Measurements from ENCODE around the gene SPATS2L. TPM values are rescaled to one million over a fixed set of nuclear protein-coding genes. Genes with fewer than 3 reads are reported as not detected.

The SPATS2L gene
- total and polyA plus RNA-seq, 2 of the 13 experiments (the other 11 are each of a cell fraction or from before 2014, with no cell fraction given) = 154 to 212 TPM

DNA sequence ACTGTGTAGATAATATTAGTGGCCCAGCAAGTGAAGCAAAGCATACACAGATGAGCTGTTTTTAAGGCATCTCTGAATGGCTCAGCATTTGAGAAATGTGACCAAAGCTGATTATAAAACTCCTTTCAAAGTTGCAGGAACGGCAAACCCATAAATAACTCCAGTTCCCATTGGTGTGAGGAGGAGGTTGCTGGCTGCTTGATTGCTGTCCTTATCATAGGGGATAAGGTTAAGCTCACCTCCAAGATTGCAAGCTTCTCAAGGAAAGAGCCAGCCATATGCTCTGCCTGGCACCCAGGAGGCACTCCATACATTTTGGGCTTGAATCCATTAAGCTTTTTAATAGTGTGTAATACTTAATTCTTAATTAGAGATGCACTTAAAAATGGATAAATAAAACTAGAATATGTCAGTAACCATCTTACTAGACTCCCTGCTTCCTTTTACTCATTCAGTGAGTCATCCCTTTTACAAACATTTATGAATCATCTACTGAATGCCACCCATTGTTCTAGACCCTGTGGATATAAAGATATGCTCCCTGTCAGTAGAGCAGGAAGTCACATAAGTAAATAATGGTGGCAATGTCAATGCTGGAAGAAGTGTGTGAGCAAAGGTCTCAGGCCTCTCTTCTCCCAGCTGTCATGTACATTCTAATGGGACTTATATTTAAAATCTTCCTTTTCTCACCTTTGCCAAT is 99.3 kb downstream of the SPATS2L start (continued):
- peak; percentile 80 for TF ChIP-seq IRF2 (CRISPR knock-in tag; IDR thresholded peaks at IDR 0.05)
- peak; percentile 45; the same call in 1 of the 2 replicates for TF ChIP-seq SIX4 (CRISPR knock-in tag; IDR thresholded peaks at IDR 0.05)
- peak; percentile 74; the same call in 1 of the 2 replicates for TF ChIP-seq KDM3A (CRISPR knock-in tag; IDR thresholded peaks at IDR 0.05; ENCODE audit: low read depth)
- TF ChIP-seq MIXL1 (CRISPR knock-in tag; IDR thresholded peaks at IDR 0.05) = peak; percentile 78
- peak; percentile 97 for TF ChIP-seq FOSL2 (CRISPR knock-in tag; IDR thresholded peaks at IDR 0.05)
- peak; percentile 35; the same call in 1 of the 2 replicates for TF ChIP-seq BRCA1 (CRISPR knock-in tag; IDR thresholded peaks at IDR 0.05)
- TF ChIP-seq, protein P1, sequence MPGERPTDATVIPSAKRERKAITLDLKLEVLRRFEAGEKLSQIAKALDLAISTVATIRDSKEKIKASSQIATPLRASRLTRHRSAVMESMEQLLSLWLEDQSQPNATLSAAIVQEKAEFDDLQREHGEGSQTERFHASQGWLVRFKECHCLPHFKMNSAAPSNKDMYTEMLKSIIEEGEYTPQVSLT (CRISPR knock-in tag; IDR thresholded peaks at IDR 0.05; ENCODE audit: borderline replicate concordance, low read depth) = no peak
- TF ChIP-seq NCOR1 (IDR thresholded peaks at IDR 0.05; ENCODE audit: borderline replicate concordance, low read length) = peak; percentile 55; the same call in 1 of the 2 replicates
- TF ChIP-seq SALL2 (CRISPR knock-in tag; IDR thresholded peaks at IDR 0.05) = 0 out of 2 replicates have a peak, but pooled peaks have one; percentile 69
- peak; percentile 73; the same call in 1 of the 2 replicates for TF ChIP-seq FOXK1 (CRISPR knock-in tag; IDR thresholded peaks at IDR 0.05; ENCODE audit: borderline replicate concordance, low read depth)
- TF ChIP-seq MAFF (IDR thresholded peaks at IDR 0.05; ENCODE audit: low read depth, low read length) = peak; percentile 6
- TF ChIP-seq, protein P2, sequence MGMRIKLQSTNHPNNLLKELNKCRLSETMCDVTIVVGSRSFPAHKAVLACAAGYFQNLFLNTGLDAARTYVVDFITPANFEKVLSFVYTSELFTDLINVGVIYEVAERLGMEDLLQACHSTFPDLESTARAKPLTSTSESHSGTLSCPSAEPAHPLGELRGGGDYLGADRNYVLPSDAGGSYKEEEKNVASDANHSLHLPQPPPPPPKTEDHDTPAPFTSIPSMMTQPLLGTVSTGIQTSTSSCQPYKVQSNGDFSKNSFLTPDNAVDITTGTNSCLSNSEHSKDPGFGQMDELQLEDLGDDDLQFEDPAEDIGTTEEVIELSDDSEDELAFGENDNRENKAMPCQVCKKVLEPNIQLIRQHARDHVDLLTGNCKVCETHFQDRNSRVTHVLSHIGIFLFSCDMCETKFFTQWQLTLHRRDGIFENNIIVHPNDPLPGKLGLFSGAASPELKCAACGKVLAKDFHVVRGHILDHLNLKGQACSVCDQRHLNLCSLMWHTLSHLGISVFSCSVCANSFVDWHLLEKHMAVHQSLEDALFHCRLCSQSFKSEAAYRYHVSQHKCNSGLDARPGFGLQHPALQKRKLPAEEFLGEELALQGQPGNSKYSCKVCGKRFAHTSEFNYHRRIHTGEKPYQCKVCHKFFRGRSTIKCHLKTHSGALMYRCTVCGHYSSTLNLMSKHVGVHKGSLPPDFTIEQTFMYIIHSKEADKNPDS (CRISPR knock-in tag; IDR thresholded peaks at IDR 0.05) = no peak
- TF ChIP-seq ARNT2 (CRISPR knock-in tag; IDR thresholded peaks at IDR 0.05; ENCODE audit: low read depth) = peak; percentile 46; the same call in 1 of the 2 replicates
- TF ChIP-seq PHF5A (CRISPR knock-in tag; IDR thresholded peaks at IDR 0.05; ENCODE audit: low read depth, unreplicated experiment) = peak; percentile 59
- TF ChIP-seq, protein P3, sequence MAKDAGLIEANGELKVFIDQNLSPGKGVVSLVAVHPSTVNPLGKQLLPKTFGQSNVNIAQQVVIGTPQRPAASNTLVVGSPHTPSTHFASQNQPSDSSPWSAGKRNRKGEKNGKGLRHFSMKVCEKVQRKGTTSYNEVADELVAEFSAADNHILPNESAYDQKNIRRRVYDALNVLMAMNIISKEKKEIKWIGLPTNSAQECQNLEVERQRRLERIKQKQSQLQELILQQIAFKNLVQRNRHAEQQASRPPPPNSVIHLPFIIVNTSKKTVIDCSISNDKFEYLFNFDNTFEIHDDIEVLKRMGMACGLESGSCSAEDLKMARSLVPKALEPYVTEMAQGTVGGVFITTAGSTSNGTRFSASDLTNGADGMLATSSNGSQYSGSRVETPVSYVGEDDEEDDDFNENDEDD (CRISPR knock-in tag; IDR thresholded peaks at IDR 0.05; ENCODE audit: borderline replicate concordance) = peak; percentile 33; the same call in 1 of the 2 replicates
- no peak for TF ChIP-seq ZSCAN20 (CRISPR knock-in tag; IDR thresholded peaks at IDR 0.05; ENCODE audit: borderline replicate concordance)
- peak; percentile 58; the same call in 1 of the 2 replicates for TF ChIP-seq ZSCAN30 (CRISPR knock-in tag; IDR thresholded peaks at IDR 0.05)
- TF ChIP-seq FOXA1 (IDR thresholded peaks at IDR 0.05) = peak; percentile 92
- TF ChIP-seq FOXA1 (CRISPR knock-in tag; IDR thresholded peaks at IDR 0.05) = peak; percentile 97
- TF ChIP-seq GATAD1 (CRISPR knock-in tag; IDR thresholded peaks at IDR 0.05) = peak; percentile 37; the same call in 1 of the 2 replicates
- TF ChIP-seq, protein P4, sequence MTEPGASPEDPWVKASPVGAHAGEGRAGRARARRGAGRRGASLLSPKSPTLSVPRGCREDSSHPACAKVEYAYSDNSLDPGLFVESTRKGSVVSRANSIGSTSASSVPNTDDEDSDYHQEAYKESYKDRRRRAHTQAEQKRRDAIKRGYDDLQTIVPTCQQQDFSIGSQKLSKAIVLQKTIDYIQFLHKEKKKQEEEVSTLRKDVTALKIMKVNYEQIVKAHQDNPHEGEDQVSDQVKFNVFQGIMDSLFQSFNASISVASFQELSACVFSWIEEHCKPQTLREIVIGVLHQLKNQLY (CRISPR knock-in tag; IDR thresholded peaks at IDR 0.05) = peak; percentile 87; the same call in 1 of the 2 replicates
- TF ChIP-seq ZNF17 (CRISPR knock-in tag; IDR thresholded peaks at IDR 0.05) = 0 out of 2 replicates have a peak, but pooled peaks have one; percentile 28
- peak; percentile 48; the same call in 1 of the 2 replicates for TF ChIP-seq NFKBIZ (CRISPR knock-in tag; IDR thresholded peaks at IDR 0.05)
- TF ChIP-seq DNMT3B (CRISPR knock-in tag; conservative IDR thresholded peaks at IDR 0.05) = peak; percentile 93; the same call in 1 of the 2 replicates
- TF ChIP-seq, protein P5, sequence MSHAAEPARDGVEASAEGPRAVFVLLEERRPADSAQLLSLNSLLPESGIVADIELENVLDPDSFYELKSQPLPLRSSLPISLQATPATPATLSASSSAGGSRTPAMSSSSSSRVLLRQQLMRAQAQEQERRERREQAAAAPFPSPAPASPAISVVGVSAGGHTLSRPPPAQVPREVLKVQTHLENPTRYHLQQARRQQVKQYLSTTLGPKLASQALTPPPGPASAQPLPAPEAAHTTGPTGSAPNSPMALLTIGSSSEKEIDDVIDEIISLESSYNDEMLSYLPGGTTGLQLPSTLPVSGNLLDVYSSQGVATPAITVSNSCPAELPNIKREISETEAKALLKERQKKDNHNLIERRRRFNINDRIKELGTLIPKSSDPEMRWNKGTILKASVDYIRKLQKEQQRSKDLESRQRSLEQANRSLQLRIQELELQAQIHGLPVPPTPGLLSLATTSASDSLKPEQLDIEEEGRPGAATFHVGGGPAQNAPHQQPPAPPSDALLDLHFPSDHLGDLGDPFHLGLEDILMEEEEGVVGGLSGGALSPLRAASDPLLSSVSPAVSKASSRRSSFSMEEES (CRISPR knock-in tag; IDR thresholded peaks at IDR 0.05) = peak; percentile 41; the same call in 1 of the 2 replicates
- TF ChIP-seq FOXJ3 (CRISPR knock-in tag; IDR thresholded peaks at IDR 0.05; ENCODE audit: borderline replicate concordance) = peak; percentile 75; the same call in 1 of the 2 replicates
